ENCODE measurements around the gene CDH23.

CDH23 gene

DNA sequence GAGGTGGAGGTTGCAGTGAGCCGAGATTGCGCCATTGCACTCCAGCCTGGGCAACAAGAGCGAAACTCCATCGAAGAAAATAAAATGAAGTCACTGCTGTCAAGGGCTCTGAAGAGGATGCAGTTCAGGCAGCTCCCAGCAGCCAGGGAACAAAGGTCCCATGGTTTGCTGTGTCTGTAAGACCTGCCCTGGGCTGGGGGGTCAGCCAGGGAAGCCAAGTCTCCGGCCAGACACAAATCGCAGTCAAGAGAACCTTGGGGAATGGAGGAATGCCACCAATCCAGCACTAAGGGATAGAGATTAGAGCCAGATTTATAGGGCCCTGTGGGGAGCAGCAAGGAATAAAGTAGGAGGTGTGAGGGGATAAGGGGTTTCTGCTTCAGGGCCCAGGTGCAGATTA, 405.5 kb downstream of the CDH23 start:
- DNase-seq (ENCODE audit: low spot score) = no peak

DNA sequence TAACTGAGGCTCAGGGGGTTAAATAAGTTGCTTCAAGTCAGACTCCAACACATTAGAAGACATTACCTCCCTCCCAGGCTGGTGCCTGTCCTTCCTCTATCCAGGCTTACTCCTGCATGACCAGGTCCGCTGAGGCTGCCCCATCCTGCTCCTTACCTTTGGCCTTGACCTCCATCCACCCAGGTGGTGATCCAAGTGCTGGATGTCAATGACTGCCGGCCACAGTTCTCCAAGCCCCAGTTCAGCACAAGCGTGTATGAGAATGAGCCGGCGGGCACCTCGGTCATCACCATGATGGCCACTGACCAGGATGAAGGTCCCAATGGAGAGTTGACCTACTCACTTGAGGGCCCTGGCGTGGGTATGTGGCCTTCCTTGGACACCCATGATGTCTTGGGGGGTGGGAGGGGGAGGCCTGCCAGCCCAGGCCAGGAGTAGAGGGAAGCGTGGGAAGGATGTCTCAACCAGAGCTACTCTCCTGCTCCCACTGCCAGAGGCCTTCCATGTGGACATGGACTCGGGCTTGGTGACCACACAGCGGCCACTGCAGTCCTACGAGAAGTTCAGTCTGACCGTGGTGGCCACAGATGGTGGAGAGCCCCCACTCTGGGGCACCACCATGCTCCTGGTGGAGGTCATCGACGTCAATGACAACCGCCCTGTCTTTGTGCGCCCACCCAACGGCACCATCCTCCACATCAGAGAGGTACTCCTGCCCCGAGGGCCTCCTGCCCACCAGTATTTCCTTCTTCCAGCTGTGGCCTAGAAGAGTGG, 406.2 kb downstream of the CDH23 start:
- DNase-seq (ENCODE audit: low spot score) = no peak

GRCh38 chr10:71804077-71804476, 407.4 kb downstream of the CDH23 start:
- peak; percentile 71 for DNase-seq (ENCODE audit: low spot score)

DNA sequence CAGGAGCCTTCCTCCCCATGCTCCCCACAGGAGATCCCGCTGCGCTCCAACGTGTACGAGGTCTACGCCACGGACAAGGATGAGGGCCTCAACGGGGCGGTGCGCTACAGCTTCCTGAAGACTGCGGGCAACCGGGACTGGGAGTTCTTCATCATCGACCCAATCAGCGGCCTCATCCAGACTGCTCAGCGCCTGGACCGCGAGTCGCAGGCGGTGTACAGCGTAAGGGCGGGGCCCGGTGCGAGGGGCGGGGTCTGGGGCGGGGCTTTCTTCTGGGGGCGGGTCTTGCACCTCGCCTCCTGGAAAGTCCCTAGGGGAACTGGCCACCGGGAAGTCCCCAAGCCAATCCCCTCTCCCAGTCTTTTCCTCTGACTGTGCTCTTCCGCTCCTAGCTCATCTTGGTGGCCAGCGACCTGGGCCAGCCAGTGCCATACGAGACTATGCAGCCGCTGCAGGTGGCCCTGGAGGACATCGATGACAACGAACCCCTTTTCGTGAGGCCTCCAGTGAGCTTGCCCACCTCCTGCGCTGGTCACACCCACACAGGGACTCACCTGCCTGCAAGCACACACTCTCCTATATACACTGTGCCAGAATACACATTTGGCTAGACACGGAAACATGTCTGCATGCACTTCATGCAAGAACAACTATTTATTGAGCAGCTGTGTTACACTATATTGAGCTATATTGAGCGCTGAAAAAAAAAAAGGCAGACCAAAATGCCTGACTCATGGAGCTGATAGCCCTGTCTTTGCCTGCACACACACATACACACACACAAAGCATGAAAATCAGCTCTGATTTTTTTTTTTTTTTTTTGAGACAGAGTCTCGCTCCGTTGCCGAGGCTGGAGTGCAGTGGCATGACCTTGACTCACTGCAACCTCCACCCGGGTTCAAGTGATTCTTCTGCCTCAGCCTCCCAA, 409.3 kb downstream of the CDH23 start:
- DNase-seq (ENCODE audit: low spot score) = no peak

DNA sequence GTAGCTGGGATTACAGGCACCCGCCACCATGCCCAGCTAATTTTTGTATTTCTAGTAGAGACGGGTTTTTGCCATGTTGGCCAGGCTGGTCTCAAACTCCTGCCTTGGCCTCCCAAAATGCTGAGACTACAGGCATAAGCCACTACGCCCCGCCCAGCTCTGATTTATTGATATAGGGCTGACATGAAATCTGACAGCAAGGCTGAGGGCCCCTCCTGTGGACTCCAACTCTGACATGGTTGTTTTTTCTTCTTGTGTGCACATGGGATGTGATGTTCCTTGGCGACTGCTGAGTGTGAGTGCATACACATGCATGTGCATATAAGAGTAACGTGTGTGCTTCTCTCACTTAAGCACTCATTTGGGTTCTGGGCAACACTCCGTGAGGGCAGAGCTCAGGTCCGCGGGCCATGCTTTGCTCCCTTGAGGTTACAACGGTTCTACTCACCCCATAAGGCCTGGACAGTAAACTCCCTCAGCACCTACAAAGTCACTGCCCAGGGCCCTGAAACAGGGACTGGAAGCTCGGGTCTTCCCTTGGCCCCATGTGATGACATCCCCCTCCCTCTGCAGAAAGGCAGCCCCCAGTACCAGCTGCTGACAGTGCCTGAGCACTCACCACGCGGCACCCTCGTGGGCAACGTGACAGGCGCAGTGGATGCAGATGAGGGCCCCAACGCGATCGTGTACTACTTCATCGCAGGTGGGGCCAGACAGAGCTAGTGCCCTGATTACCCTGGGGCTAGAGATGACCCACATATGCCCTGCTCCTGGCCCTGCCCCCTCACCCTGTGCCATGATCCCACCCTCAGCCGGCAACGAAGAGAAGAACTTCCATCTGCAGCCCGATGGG, 410.2 kb downstream of the CDH23 start:
- no peak for DNase-seq (ENCODE audit: low spot score)

DNA sequence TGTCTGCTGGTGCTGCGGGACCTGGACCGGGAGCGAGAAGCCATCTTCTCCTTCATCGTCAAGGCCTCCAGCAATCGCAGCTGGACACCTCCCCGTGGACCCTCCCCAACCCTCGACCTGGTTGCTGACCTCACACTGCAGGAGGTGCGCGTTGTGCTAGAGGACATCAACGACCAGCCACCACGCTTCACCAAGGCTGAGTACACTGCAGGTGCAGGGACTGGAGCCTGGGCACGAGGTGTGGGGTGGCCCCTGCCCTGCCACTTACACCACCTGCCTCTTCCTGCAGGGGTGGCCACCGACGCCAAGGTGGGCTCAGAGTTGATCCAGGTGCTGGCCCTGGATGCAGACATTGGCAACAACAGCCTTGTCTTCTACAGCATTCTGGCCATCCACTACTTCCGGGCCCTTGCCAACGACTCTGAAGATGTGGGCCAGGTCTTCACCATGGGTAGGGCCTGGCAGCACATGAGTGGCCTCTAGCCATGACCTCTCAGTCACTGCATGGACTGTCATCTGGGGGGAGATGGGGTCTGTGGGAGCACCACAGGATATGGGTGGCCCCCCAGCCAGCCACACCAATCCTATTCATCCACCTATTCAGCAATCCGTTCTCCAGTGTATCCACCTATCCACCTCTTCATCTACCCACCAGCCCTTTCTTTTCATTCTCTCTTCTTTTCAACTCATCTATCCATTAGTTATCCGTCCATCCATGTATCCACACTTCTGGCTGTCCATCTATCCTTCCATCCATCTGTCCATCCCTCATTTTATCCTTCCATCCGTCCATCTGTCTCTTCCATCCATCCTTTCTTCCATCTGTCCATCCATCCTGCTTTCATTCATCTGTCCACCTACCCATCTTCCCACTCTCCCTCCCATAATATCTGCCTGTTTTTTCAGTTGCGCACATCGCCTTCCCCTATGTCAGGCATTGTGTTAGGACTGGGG, 411.1 kb downstream of the CDH23 start:
- no peak for DNase-seq (ENCODE audit: low spot score)

DNA sequence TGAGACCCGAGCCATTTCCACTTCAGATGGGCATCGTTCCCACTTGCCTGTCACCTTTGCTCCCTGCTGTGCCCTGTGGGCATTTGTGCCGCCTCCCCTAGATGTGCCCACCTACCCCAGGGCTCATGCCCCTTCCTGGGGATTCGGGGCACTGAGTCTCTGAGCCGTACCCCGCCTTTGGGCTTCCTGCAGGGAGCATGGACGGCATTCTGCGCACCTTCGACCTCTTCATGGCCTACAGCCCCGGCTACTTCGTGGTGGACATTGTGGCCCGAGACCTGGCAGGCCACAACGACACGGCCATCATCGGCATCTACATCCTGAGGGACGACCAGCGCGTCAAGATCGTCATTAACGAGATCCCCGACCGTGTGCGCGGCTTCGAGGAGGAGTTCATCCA, 412.9 kb downstream of the CDH23 start:
- no peak for DNase-seq (ENCODE audit: low spot score)

GRCh38 chr10:71810048-71810750, 413.5 kb downstream of the CDH23 start:
- no peak for DNase-seq (ENCODE audit: low spot score)

- DNase-seq (ENCODE audit: low spot score) = no peak
These were observed 414.6 kb downstream of the CDH23 start for GRCh38 chr10:71811351-71811750.

DNA sequence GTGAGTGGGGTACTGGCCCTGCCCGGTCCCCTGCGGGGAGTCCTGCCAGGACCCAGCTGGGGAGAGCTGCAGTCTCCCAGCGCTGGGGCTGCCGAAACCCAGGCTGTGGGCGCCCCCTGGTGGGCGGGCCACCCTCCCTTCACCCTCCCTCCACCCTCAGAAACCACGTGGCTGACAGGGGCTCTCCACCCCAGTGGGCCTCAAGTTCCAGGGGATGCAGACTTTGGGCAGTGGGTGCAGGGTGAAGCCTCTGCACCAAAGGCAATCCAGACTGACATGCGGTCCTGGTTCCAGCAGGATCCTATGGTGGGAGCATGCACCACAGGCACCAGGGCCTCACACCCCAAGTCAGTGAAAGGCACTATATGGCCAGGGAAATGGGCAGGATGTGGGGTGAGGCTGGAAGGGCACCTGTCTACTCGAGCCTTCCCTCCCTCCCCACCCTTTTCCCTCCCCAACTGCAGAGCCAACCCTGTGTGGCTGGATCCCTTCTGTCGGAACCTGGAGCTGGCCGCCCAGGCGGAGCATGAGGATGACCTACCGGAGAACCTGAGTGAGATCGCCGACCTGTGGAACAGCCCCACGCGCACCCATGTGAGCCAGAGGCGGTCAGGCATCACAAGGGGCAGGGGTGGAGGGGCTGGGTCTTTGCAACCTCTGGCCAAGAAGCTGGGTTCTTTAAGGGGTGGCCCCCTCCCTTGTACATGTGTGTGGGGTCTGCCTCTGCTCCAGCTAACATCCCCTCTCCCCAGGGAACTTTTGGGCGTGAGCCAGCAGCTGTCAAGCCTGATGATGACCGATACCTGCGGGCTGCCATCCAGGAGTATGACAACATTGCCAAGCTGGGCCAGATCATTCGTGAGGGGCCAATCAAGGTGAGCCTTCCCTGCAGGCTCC, 415.5 kb downstream of the CDH23 start:
- peak; percentile 73 for DNase-seq (ENCODE audit: low spot score)

GRCh38 chr10:71812913-71813590, 416.3 kb downstream of the CDH23 start:
- DNase-seq (ENCODE audit: low spot score) = no peak

- no peak for DNase-seq (ENCODE audit: low spot score)
These were observed 418.2 kb downstream of the CDH23 start for GRCh38 chr10:71814922-71815411.

GRCh38 chr10:71815515-71816130, 418.9 kb downstream of the CDH23 start:
- DNase-seq (ENCODE audit: low spot score) = no peak

GRCh38 chr10:71816421-71816851, 419.7 kb downstream of the CDH23 start:
- no peak for DNase-seq (ENCODE audit: low spot score)

DNA sequence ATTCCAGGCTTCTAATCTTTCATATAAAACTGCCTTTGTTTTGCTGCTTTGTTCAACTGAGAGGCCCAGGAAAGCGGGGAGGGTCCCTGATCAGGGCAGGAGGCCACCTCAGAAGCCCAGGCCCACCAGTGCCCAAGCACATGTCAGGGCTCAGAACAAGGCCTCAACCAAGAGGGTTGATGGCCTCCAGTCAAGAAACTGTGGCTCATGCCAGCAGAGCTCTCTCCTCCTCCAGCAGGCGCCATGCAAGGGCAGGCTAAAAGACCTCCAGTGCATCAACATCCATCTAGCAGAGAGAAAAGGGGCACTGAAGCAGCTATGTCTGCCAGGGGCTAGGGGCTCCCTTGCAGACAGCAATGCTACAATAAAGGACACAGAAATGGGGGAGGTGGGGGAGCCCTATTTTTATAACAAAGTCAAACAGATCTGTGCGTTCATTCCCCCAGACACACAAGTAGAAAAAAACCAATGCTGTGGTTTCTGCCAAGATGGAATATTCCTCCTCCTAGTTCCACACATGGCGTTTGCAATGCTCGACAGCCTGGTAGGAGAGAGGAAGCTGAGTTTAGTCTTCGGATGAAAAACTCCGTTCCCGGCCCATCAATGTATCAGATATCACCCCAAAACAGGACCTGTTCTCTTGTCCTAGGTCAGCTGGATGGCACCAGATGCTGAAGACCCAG, 420.4 kb downstream of the CDH23 start:
- peak; percentile 56 for DNase-seq (ENCODE audit: low spot score)

- no peak for DNase-seq (ENCODE audit: low spot score)
These were observed 421.3 kb downstream of the CDH23 start for GRCh38 chr10:71817831-71818655.

Data from globus pallidus (tissue), 1 donor.